HG03558 (cell line): ENCODE measurements around the gene ATP1A4.

ENCODE experiments used
- ATAC-seq: cut with Tn5 transposase; IDR thresholded peaks from one replicate; pipeline ENCODE4 v1.9.1; 2021; ENCODE audit warnings: moderate number of reproducible peaks; ENCODE audit not compliant: unreplicated experiment; ENCODE audit errors: extremely low read depth

Gene ATP1A4

DNA sequence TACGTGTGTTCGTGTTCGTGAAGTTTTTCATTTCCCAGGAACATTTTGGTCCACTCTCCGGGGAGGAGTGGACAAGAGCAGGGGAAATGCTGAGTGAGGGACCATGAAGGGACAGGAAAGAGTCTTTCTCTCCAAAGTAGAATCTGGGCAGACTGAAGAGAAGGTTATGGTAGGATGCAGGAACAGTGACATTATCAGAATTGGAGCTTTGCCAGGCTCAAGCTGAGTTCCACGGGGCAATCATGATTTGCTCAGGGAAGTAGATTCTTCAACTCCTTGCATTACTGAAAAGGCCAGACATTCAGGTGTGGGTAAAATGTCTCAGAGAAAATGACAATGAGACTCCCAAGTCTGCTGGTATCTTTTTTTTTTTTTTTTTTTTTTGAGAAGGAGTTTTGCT lies 16.6 kb downstream of the ATP1A4 start:
- no peak for ATAC-seq

DNA sequence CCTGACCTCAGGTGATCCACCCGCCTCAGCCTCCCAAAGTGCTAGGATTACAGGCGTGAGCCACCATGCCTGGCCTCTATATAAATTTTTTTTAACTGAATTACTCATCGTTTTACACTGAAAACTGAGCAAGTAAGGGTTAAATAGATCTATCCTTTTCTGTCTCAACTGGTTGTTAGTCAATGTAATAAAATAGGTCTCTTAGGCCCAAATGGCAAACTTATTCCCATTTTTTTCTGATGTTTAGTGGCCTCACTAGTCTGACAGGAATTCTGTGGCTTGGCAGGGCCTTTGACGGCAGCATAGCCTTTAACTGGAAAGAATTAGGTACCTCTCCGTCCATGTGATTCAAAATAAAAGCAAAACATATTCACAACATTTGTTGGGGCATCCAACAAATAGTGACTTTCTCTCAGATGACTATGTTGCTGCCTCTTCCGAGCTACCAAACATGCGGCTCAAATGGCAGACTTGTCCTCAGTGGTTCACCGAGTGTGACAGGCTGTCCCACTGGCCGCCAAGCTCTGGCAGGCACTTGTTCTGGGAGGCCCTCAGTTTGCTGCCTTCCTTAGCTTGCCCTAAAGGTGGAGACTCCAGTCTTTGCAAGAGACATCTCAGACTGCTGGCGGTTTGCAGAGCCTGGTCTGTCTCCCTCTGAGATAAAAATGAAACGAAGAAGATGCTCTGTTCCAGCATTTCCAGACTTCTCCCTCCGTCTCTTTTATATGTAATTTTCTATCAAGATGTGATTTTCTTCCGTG lies 17.4 kb downstream of the ATP1A4 start:
- ATAC-seq, result no peak

DNA sequence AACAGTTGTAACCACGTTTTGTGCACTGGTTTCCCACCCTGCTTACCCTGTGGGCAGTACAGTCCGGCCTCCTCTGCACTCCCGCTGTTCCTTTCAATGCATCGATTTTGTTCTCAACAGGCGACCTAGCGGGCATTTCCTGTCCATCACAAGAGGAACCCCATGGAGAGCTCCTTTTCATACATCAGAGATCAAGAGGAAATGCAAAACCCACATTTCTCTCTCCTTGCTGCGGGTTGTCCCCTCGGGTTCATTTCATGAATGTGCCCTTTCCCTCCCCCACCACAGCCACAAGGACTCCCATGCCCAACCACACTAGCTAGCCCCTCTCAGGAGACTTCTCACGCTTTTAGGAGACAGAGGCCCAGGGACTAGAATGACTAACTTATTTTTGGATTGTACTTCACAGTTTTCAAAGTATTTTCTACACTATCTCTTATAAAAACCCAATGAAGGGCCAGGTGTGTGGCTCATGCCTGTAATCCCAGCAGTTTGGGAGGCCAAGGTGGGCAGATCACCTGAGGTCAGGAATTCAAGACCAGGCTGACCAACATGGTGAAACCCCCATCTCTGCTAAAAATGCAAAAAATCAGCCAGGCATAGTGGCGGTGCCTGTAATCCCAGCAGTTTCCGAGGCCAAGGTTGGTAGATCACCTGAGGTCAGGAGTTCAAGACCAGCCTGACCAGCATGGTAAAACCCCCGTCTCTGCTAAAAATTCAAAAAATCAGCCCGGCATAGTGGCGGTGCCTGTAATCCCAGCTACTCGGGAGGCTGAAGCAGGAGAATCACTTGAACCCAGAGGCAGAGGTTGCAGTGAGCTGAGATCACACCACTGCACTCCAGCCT lies 18.4 kb downstream of the ATP1A4 start:
- ATAC-seq, result peak; percentile 71

DNA sequence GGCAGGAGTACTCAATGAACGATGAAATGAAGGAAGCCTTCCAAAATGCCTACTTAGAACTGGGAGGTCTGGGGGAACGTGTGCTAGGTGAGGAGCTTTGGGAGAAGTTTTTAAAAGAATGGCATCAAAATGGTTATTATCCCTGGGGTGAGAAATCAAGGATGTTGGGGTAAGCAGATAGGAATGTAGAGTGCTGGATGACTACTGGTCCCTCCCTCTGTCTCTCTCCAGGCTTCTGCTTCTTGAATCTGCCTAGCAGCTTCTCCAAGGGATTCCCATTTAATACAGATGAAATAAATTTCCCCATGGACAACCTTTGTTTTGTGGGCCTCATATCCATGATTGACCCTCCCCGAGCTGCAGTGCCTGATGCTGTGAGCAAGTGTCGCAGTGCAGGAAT lies 20.0 kb downstream of the ATP1A4 start:
- ATAC-seq, result no peak

DNA sequence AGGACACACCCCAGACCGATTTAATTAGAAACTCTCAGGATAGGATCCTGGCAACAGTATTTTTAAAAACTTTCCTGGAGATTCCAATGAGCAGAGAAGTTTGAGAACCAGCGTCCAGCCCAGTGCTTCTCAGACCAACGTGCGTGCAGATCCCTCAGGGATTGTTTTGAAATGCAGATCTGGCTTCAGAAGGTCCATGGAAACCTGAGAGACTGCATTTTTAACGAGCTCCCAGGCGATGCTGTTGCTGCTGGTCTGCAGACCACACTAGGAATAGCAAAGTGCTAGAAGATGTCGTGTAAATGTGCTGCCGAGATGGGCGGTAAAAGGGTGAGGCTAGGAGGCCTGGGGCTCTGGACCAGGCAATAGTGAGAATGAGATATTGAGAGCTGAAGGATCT lies 20.6 kb downstream of the ATP1A4 start:
- no peak for ATAC-seq

DNA sequence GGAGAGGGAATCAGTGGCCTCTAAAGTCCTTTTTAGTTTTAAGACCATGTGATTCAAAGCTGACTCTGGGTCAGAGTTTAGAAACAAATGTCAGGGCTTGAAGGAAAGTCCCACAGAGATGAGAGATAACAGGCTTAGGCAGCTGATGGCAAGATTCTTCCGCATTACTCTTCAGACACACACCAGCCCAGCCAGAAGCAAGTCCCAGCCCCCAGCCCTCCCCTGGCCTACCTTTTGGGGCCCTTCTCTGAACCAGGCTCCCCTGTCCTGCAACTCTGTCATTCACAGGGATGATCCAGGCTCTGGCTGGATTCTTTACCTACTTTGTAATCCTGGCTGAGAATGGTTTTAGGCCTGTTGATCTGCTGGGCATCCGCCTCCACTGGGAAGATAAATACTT lies 25.8 kb downstream of the ATP1A4 start:
- ATAC-seq, result no peak

DNA sequence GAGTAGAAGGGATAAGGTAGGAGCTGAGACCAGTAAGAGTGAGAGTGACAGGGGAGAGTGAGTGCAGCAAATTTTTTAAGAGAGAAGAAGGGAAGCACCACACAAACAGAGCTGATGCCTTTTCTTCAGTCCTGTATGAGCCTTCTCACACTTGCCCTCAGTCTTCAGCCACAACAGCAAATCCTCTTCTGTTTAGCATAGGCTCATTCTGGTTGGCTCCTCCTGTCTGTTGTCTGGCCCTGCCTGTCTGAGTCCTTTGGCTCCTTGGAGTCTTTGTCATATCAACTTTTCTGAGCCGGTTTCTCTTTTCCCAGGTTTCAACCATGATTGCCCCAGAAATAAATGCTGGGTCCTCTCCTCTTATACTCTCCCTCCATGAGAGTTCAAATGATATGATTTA lies 26.3 kb downstream of the ATP1A4 start:
- ATAC-seq, result no peak

DNA sequence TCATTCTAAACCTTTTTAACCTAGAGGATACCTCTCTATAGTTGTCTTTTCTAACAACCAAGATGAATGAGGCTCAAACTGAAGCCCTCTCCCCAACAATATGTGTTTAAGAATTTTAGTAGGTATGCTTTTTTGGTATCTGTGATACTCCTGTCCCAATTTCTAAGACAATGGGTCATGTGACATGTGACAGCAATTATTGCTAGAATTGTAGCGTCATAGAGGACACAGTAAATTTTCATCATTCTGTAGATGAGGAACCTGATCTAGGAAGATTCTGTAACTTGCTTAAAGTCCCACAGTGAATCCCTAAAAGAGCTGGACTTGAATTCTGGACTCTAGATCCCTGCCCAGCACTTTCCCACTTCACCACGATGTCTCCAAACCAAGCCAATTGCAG lies 27.3 kb downstream of the ATP1A4 start:
- ATAC-seq, result no peak

DNA sequence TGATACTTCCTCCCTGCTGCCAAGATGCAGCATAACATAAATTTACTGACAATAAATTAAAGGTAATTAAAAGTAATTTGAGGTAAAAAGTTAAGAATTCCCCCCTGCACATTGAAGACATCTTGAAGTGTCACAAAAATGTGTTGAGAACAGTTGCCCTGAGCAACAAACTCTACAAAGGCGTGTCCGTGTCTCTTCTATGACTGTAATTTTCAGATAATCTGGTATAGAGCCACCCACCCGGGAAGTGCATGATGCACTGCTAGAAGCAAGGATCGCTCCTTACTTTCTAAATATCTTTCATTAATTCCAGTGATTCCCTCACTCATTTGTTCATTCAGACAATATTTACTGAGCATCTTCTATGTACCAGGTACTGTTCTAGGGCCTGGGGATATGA lies 27.9 kb downstream of the ATP1A4 start:
- ATAC-seq, result no peak

DNA sequence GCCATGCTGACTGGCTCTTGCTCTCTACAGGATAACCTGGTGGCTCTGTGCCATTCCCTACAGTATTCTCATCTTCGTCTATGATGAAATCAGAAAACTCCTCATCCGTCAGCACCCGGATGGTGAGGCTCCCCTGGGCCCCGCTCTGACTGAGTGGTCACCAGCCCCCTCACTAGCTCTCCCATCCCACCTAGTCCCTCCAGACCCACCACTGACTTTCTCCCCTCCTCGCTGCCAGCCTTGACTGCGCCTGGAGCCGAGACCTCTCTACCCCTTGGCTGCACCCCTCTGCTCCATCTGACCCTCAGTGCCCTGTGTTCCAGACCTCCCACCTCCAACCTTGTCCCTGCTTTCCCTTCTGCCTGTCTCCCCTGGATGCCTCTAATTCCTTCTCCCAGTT lies 34.8 kb downstream of the ATP1A4 start:
- no peak for ATAC-seq

DNA sequence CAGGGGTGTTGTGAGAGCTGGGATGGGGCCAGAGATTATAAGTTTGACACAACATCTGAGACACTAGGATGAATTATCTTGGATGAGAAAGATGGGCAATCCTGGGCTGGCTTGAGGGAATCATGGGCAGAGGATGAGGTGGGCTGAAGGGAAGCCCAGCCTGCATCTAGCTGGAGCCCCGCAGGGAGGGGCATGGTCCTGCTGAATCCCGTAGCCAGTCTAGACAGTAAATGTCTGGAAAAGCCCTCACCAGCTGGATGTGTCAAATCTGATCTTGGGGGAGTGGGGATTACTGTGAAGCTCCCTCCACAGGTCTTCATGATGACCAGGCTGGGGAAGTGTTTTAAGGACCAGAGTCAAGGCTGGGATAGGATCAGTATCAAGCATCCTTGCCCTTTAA lies 35.3 kb downstream of the ATP1A4 start:
- no peak for ATAC-seq

DNA sequence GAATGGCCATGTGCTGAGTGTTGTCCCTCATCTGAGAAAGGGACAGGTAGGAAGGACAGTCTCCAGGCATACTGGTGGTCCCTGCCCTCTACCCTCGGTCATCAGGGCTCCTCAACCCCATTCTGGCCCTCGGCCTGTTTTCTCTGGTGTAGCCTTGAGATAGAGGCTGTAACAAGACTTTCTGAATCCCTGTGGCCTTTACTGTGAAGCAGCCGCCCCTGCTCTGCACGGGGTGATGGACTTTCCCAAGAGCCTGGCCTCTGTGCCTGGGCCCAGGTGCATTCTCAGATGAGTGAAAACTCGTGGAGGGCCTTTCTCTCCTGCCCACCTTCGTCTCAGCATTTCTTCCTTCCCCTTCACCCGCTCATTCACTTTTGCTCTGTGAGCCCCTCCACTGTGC lies 36.0 kb downstream of the ATP1A4 start:
- no peak for ATAC-seq

DNA sequence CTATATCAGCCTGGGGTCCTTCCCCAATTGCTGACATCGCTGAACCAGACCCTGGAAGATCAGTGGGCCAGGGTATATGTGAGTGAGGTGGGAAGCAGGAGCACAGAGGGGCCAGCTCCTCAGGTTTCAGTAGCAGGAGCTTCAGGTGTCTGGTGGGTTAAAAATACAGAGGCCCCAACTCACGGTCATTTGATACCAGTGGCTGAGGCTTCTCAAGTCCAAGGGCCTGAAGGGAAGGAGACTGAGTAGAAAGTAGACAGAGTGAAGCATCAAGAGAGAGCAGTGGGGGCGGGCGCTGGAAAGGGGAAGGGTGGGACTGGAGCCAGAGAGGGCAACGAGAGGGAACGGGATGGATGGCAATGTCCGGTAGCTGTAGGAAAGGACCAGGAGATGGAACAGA lies 36.9 kb downstream of the ATP1A4 start:
- no peak for ATAC-seq

DNA sequence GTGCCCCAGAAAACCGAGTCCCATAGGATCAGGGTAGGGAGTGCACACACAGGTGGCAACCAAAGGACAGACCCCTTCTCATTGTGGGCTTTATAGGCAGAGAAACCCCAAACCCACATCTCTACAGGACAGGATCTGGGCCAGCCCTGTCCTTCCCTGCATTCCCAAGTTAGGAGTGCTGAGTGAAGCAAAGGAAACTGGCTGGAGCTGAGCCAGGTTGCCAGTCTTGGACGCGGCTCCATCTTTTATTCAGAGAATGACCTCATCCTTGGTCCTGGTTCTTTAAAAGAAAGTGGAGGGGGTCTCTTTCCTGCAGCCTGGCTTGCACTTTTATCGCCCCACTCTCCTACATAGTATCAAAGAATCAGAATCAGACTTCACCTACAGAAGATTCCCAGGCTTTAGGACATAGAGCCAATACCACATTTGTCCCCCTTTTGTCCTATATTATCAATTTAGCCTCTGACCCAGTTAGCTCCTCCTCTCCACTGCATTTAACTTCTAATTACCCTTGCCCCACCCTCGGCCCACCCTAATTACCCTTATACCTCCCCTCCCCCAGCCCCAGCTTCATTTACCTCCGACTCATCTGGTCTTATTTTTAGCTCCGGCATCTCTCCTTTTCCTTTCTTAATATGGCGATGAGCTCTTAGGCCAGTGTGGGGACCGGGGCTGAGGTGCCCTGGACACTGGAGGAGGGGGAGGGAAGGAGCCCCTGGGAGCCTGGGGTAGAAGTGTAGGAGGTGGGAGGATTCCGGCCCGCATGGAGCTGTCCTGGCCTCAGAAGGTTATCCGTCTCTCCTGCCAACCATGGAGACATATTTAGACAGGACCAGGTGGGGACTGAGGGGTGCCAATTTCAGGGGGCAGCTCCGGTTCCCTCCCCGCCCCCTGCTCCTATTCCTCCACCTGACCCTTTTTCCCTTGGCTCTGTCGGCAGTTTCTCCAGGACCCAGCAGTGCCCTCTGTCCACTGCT lies 38.5 kb downstream of the ATP1A4 start, which contains the start of gene CASQ1:
Gene CASQ1 (plus strand): TSS at position 927 of the 977 bp plus-strand sequence. CDS start 177 bp downstream, outside the sequence.
- no peak for ATAC-seq

DNA sequence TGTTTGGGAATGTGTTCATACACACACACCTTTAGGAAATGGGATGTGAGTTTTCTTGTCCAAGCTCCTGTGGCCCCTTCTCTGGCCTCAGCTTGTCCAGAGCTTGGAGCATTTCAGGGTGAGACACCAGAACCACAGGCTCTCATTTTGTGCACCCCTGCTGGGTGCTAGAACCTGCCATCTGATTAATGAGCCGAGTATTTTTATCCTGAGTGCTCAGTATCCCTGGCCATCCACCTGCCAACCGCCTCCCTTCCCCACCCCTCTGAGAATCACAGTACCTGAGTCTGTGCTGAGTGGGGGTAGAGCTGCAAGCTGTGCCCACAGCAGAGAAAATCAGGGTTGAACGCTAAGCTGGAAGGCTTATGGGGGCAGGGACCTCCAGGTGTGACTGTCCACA lies 40.4 kb downstream of the ATP1A4 start:
- ATAC-seq, result no peak

DNA sequence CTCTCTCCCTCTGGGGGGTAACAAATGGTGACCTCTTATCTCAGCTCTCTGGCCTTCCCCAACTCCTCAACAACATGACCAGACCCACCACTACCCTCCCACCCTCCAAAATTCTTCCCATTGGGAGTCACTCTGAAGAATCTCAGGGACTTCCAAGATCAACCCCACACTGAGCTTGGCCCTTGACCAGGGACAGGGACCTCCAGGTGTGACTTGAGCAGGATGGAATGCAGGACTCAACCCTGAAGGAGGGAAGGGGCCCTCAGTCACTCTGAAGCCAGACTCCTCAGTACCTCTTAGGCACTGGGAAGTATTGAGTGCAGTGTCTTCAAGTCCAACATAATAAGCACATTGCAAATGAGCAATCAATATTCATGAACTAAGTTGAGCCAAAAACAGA lies 40.8 kb downstream of the ATP1A4 start:
- ATAC-seq, result no peak

DNA sequence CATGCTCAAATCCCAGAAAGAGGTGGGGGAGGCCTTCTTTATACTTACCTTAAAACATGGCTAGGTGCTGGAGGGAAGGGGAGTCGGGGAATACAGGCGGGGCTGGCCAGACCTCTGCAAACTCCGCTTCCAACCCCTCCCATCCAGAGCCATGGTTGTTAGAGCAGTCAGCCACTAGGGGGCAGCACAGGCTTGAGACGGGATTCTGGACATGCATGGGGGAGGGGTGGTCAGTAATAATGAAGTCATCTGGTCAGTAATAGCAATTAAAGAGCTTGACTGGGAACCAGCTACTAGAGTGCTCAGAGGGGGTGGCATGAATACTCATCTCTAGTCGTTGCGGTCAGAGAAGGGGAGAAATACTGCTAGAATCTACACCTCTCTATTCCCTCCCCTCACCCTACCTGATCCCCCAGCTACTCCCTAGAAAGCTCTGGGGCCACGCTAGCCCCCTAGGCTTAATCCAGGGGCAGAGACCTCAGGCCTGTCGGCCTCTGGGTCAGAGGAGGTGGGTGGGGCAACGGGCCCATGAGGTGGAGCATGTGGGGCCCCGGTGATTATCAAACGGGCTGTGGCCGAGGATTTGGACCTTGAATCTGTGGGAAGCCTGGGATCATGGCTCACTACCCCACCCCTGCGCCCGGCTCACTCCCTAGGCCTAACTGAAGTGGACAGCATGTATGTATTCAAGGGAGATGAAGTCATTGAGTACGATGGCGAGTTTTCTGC lies 41.9 kb downstream of the ATP1A4 start:
- no peak for ATAC-seq

DNA sequence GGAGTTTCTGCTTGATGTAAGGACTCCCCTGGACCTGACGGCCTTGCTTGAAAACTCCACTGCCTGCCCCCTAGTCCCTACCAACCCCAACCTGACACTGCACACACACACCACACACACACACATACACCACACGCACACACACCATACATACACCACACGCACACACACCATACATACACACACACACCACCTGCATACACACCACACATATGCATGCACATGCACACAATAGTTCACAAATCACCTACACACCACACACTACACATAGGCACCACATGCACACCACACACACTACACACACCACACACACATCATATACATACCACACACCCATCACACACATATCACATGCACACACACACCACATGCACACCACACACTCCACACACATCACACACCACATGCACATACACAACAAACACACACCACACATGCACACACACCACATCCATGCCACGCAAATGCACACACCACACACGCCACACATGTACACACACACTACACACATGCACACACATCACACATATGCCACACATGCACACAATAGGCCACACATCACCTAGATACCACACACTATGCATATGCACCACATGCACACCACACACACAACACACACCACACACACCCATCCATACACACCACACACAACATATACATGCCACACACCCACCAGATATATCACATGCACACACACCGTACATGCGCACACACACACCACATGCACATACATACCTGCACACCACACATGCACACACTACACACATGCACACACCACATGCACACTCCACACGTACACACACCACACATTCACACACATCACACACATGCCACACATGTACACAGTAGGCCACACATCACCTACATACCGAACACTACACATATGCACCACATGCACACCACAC lies 42.7 kb downstream of the ATP1A4 start:
- no peak for ATAC-seq

DNA sequence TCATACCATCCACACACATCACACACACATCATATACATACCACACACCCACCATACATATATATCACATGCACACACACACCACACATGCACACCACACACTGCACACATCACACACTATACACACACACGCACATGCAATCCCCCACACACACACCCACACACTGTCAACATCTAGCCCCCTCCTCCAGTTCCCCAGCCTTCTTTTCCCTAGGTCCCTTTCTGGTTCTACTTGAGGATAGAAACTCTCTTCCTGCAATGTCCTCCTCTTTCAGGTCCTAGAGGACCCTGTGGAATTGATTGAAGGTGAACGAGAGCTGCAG lies 43.3 kb downstream of the ATP1A4 start:
- no peak for ATAC-seq
